ENCODE measurements around the gene PERCC1.

DNA sequence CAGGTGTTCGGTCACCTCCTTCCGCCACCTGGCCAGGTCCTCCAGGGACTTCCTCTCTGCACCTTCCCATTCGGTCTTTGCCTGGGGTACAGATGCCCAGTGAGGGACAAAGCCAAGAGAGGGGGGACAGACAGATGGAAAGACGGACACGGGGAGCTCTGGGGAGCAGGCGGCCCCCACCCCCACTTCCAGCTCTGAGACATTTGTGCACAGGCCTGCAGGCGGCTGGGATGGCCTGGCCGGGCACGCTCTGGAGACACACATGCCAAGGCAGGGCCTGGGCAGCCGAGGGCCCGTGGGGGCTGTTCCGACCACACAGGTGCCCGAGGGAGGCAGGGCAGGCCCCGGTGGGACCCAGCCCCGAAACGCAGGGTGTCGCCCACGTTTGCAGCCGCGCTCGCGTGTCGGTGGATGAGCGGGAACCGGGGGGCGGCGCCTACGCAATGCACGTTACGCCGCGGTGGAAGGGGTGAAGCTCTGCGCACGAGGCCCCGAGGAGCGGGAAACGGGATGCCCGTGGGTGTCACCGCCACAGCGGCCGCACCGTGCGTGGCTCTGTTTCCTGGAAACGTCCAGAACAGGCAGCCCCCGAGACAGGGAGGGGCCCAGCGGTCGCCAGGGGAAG, 6.0 kb downstream of the PERCC1 start:
- TF ChIP-seq CTCF (IDR thresholded peaks at IDR 0.05) (no peak), POLR2A (IDR thresholded peaks at IDR 0.05) (no peak), POLR2AphosphoS5 (IDR thresholded peaks at IDR 0.05) (no peak)

All from suprapubic skin (tissue), 4 donors.